GM21723 (cell line): Measurements from ENCODE around the gene SAMD4A.
"Not testable (repeated sequence)": the region's sequence is repeated elsewhere in the genome, so short reads cannot be mapped to it uniquely, and the experiment has no call there.

ENCODE experiments used
- ATAC-seq: cut with Tn5 transposase; IDR thresholded peaks from one replicate; pipeline ENCODE4 v1.9.1; 2021; ENCODE audit warnings: mild to moderate bottlenecking, moderate library complexity; ENCODE audit not compliant: unreplicated experiment

The SAMD4A gene

GRCh38 chr14:54594537-54594936 lies 27.6 kb downstream of the SAMD4A start:
- no peak for ATAC-seq

- ATAC-seq, result no peak
These were observed 31.0 kb downstream of the SAMD4A start for GRCh38 chr14:54597795-54598443.

GRCh38 chr14:54599966-54600716 lies 33.2 kb downstream of the SAMD4A start:
- ATAC-seq, result no peak

GRCh38 chr14:54600717-54601109 lies 33.8 kb downstream of the SAMD4A start:
- ATAC-seq, result no peak

DNA sequence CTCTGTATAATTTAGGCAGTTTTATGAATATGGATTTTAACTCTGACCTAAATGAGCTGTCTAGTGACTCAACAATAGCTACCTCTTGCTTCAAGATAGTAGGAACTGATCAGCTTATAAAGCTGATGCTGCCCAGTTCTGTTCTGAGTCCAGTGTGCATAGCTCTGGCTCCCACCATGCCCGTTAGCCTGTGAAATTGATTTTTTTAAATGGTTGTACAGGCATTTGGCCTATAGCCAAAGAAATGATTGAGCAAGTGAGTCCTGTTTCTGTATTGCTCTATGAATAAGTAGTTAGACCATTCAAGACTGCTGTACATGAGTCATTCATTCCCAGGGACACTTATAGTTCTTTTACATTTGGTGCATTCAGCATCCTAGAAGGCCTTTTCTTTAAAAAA lies 36.4 kb downstream of the SAMD4A start:
- no peak for ATAC-seq

DNA sequence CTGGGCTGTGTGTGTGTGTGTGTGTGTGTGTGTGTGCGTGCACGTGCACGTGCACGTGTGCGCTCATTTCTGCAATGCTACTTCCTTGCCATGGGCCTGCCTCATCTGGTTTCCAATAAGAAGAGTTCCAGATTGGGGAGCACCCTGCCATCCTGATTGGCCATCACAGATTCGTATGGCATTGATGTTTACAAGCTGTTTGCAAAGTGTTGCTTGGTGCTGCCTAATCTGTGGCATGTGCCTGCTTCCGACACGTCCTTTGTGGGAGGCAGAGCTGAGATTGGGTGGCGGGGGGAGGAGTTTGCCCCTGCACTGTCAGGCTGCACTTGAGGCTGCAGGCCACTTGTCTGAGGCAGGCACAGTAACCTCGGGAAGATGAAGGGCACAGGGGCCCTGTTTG lies 39.2 kb downstream of the SAMD4A start:
- ATAC-seq, result no peak

- ATAC-seq, result no peak
These were observed 39.8 kb downstream of the SAMD4A start for GRCh38 chr14:54606631-54607133.

DNA sequence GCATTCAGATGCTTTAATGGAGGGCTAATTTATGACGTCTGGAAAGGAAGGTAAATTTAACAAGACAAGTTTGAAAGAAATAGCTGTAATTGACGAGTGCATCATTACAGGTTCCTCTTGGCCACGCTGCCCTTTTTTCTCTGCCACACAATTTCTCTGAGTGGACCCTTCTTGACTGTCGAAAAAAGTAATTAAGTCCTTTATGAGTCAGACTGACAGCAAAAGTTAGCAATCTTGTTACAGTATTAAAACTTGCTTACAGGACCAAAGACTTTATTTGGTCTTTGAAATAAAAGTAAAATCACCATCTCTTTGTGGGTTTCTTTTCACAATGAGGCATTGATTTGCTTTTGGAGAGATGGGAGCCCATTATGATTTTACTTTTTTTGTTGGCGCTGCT lies 42.6 kb downstream of the SAMD4A start:
- no peak for ATAC-seq

GRCh38 chr14:54610051-54610977 lies 43.4 kb downstream of the SAMD4A start:
- ATAC-seq, result no peak

DNA sequence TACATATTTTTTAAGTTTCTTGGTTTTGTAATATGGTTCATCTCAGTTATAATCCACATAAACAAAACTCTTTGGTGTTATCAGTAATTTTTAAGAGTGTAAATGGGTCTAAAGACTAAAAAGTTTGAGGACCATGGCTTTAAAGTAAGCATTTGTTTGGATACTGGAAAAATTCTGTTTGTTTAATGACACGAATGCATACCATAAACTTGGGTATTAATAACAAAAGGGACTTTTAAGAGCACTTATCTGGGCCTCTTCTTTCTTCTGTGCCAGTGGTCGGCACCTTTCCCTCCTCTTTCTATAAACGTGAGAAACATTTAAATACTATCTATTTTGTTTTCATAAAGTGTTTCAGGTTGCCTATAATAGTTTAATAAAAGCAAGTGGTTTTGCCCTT lies 47.4 kb downstream of the SAMD4A start:
- no peak for ATAC-seq

DNA sequence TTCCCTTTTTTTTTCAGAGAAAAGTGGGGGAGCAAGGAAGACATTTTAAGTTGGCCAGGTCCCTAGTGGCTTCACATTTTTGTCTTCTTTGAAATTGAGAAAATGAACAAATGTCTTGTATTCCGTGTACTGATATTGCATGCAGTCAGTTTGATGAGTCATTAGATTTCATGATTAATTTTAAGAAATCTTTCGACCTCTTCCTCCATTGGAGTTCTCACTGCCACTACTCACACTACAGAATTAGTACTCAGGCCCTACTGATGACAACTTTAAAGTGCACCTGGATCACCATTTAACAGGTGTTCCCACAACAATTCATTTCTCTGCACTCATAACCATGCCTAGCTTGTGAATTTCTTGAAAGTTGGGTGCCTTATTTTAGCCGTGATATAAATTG lies 50.5 kb downstream of the SAMD4A start:
- no peak for ATAC-seq

- ATAC-seq, result no peak
These were observed 54.8 kb downstream of the SAMD4A start for GRCh38 chr14:54621686-54622085.

- peak; percentile 87 for ATAC-seq
These were observed 55.4 kb downstream of the SAMD4A start for GRCh38 chr14:54622192-54622958.

DNA sequence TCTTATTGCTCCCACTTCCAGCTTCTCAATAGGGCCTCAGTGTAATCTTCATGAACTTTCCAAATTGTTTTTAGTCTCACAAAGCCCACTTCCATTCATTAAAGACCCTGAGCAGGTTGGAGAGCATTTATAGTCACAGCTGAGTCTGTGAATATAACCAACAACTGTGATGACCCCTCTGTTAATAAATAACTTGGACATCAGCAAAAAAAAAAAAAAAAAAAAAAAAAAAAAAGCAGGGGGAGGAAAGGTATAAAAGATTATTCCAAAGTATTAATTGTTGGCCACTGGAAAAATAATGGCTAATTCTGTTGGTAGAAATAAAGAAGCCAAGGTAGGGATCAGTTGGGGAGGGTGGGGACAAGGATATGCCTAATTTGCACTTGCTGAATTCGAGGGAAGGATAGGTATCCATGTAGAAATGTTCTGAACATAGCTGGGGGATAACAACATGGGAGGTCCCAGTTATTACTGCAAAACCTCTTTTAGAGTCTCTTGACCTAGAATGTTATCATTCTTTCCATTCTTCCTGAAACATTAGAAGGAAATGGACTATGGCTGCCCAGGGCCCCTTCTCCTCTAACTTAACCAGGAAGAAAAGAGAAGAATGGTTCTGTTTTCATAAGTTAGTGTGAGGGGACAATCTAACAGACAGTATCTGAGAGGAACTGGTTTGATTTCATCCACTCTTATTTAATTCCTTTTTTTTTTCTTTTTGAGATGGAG lies 56.5 kb downstream of the SAMD4A start:
- no peak for ATAC-seq

DNA sequence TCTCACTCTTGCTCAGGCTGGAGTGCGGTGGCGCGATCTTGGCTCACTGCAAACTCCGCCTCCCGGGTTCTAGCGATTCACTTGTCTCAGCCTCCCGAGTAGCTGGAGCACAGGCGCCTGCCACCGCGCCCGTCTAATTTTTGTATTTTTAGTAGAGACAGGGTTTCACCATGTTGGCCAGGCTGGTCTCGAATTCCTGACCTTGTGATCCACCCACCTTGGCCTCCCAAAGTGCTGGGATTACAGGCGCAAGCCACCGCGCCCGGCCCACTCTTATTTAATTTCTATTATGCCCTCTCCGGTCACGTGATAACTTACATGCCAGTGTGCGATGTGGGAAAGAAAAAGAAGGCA lies 57.1 kb downstream of the SAMD4A start:
- not testable (repeated sequence) for ATAC-seq

GRCh38 chr14:54625112-54625511 lies 58.2 kb downstream of the SAMD4A start:
- no peak for ATAC-seq

- ATAC-seq, result no peak
These were observed 60.3 kb downstream of the SAMD4A start for GRCh38 chr14:54627219-54627539.

DNA sequence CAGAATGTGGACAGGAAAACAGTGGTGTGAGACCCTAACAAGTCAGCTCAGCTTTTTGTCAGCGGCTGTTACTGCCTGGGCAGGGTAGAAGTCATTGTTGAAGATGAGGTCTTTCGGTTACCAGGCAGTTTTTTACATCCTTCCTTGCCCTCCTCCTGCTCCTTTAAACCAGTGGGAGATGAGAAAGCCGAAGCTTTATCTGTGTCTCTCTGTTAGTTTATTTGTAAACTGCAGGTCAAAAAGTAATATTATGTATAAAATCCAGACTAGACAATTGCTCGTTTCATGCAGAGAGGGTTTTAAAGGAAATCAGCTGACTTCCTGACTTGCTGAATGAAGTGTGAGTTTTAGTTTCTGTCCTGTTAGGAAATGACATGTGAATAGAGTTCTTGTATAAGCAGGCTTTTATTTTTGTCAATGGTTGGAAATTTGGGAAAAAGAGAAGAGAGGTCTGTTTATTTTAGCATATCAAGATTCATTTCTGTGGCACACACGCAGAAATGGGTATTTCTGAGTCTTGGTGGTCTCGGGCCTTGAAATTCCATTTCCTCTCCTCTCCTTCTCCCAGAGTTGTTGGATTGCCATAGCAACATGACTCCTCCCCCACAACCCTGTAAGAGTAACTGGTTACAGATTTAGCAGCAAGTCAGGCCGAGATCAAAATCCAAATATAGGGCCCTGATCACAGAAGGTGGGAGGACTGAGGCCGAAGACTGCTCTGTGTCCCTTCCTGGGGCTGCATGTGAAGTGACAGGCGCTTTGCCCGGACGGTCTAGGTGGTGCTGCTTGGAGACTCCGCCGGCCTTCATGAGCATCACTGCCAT lies 60.8 kb downstream of the SAMD4A start:
- ATAC-seq, result peak; percentile 83

GRCh38 chr14:54629183-54629582 lies 62.3 kb downstream of the SAMD4A start:
- no peak for ATAC-seq
